ENCODE data around the gene FIBIN.

DNA sequence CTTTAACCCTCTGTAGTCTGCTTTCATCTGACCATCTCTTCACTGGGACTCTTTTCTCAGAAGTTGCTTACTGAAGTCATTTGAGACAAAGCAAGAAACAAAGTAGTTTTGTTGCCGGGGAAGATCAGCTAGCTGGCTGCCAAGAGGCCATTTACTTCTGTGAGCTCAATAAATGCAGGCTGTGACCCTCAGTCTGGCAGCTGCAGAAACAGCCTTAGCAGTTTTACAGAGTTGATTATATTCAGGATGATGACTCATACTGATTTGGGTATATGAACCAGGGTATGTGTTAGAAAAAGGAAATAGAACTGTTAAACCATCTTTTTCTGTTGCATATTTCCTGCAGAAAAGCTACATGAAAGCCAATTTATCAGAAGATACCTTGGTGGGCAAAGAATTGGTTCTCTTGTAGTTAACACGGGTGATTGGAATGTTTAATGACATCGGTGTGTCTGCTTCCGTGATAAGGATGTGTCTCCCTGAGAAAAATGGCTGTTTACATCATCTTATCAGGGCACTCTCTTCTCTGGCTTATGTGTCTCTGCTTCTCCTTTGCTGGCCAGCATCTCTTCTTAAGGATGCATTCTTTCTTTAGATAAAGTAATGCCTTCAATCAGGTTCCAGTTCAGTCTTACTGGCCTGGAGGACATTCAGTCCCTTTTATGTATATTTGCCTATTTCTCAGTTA lies 18.5 kb downstream of the FIBIN start:
- no peak for TF ChIP-seq CTCF (IDR thresholded peaks at IDR 0.05; ENCODE audit: insufficient read depth, low read depth, low read length)
- TF ChIP-seq EZH2 (IDR thresholded peaks at IDR 0.05; ENCODE audit: insufficient read depth, low read length), result no peak

Measured in astrocyte (in vitro differentiated cells and primary cell).